GM12865 (cell line): ENCODE measurements around the gene HACD4.
A peak's percentile ranks its signal among the peaks of the same experiment; 100 is the strongest.
"Not testable (repeated sequence)": the region's sequence is repeated elsewhere in the genome, so short reads cannot be mapped to it uniquely, and the experiment has no call there.

Experiments used
- DNase-seq: peaks from one replicate; pipeline ENCODE4 v3.0.0; 2010; ENCODE audit warnings: low read depth
- H3K4me3 ChIP-seq: 2 replicates; pipeline ENCODE4 v1.5.1; 2011; ENCODE audit warnings: mild to moderate bottlenecking, low read depth, low read length, control low read depth
- TF ChIP-seq, protein P1 (sequence below): IDR thresholded peaks from 2 replicates; pipeline ENCODE4 v1.5.1; 2011; ENCODE audit warnings: low read length, control low read depth, low read depth, inconsistent platforms; ENCODE audit not compliant: insufficient read depth; ENCODE audit errors: missing control alignments

Gene HACD4

DNA sequence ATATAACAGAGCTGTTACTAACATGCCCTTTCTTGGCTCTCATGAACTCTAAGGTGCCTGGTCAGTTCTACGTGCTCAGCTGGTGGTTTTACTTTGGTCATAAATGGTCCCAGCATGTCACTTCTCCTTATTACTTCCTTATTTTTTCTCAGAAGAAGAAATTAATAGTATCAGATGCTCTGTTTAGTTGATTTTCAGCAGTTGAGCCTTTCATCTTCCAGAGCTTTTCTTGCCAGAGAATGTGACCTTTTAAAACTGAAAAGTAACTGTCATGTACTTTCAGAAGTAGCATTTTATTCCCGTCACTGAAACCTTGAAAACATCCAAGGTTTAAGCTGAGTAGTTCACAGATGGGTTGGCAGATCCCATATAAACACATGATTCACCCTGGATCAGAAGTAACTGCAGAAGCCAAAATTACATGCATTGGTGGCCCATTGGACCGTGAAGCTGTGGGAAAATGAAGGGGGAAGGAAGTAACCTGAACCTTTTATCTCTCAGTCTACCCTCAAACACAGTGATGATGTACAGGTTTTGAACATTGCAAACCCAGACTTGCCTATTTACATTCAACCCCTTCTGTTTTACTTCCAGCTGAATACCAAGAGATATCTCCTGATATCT lies 50.5 kb downstream of the HACD4 start:
- H3K4me3 ChIP-seq: no peak overlapping the region
- DNase-seq: peak; percentile 56
- TF ChIP-seq, protein P1, sequence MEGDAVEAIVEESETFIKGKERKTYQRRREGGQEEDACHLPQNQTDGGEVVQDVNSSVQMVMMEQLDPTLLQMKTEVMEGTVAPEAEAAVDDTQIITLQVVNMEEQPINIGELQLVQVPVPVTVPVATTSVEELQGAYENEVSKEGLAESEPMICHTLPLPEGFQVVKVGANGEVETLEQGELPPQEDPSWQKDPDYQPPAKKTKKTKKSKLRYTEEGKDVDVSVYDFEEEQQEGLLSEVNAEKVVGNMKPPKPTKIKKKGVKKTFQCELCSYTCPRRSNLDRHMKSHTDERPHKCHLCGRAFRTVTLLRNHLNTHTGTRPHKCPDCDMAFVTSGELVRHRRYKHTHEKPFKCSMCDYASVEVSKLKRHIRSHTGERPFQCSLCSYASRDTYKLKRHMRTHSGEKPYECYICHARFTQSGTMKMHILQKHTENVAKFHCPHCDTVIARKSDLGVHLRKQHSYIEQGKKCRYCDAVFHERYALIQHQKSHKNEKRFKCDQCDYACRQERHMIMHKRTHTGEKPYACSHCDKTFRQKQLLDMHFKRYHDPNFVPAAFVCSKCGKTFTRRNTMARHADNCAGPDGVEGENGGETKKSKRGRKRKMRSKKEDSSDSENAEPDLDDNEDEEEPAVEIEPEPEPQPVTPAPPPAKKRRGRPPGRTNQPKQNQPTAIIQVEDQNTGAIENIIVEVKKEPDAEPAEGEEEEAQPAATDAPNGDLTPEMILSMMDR: no peak

DNA sequence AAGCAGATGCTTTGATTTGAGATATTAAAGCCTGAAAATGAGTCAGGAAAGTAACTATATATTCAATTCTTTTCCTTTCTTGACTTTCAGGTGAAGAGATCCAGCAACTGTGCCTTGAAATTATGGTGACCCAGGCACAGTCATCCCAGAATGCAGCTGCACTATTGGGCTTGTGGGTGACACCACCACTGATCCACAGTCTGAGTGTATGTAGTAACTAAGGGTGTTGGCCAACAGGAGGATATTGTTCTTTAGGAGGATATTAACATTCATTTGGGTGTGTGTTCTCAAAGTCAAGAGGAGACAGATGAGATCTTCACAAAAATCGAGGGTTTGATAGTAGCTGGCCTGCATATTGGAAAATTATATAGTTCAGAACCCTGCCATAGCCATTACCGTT lies 53.2 kb downstream of the HACD4 start:
- H3K4me3 ChIP-seq: no peak overlapping the region
- DNase-seq: no peak
- TF ChIP-seq, protein P1: no peak

DNA sequence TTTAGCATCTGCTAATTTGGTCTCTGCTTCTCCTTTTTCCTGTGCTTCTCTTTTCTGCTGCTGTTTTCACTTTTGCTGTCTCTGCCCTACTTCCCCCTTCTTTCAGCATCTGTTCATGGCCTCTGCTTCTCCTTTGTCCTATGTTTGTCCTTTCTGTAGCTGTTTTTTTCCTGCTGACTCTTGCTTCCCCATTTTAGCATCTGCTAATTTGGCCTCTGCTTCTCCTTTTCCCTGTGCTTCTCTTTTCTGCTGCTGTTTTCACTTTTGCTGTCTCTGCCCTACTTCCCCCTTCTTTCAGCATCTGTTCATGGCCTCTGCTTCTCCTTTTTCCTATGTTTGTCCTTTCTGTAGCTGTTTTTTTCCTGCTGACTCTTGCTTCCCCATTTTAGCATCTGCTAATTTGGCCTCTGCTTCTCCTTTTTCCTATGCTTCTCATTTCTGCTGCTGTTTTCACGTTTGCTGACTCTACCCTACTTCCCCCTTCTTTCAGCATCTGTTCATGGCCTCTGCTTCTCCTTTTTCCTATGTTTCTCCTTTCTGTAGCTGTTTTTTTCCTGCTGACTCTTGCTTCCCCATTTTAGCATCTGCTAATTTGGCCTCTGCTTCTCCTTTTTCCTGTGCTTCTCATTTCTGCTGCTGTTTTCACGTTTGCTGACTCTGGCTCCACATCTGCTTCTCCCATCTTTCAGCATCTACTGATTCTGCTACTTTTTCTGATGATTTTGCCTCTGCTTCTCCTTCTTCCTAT lies 57.1 kb downstream of the HACD4 start:
- DNase-seq: not testable (repeated sequence)

DNA sequence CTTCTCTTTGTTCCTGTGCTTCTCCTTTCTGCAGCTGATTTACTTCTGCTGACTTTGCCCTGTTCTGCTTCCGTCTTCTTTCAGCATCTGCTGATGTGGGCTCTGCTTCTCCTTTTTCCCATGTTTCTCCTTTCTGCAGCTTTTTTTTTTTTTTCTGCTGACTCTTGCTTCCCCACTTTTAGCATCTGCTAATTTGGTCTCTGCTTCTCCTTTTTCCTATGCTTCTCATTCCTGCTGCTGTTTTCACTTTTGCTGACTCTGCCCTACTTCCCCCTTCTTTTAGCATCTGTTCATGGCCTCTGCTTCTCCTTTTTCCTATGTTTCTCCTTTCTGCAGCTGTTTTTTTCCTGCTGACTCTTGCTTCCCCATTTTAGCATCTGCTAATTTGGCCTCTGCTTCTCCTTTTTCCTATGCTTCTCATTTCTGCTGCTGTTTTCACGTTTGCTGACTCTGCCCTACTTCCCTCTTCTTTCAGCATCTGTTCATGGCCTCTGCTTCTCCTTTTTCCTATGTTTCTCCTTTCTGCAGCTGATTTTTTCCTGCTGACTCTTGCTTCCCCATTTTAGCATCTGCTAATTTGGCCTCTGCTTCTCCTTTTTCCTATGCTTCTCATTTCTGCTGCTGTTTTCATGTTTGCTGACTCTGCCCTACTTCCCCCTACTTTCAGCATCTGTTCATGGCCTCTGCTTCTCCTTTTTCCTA lies 58.0 kb downstream of the HACD4 start:
- not testable (repeated sequence) for H3K4me3 ChIP-seq, DNase-seq

More for the DNA sequence above, 57.1 kb downstream of the HACD4 start:
- H3K4me3 ChIP-seq: not testable (repeated sequence)

DNA sequence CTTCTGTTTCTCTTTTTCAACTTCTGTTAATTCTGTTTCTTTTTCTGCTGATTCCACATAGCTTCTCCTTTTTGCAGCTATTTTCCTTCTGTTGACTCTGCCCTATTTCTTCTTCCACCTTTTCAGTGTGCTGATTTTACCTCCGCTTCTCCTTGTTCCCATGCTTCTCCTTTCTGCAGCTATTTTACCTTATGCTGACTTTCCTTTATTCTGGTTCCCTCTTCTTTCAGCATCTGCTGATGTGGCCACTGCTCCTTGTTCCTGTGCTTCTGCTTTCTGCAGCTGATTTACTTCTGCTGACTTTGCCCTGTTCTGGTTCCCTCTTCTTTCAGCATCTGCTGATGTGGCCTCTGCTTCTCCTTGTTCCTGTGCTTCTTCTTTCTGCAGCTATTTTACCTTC lies 58.8 kb downstream of the HACD4 start:
- no peak for DNase-seq
- TF ChIP-seq, protein P1: no peak
- no peak overlapping the region for H3K4me3 ChIP-seq

DNA sequence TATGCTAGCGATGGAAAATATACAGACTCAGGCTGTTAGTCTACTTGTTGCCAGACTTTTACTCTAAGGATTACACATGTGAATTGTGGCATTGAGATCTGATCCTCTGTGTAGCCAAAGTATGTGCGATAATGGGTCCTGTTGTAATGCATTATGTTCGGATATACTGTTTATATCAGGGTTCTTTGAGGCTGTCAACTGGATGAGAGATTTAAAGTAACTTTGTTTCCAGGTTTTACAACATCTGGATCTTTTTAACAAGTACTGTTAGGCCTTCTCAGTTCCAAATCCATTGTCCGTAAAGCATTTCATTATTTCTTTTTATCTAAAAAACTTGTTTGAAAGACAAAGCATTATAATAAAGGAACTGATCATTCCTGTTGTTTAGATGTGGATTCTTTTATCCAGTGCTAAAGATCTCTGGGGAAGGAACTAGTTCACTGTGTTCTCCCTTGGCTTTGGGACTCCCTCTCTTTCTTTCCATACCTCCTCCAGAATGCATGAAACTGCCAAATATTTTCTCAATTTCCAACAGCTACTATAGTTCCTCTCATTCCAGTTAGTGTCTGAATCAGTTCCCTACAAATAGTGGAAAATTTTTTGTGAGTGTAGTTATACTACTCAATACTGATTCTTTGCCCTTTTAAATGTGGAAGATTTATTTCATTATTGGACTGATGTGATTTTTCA lies 68.8 kb downstream of the HACD4 start:
- no peak for DNase-seq
- no peak overlapping the region for H3K4me3 ChIP-seq
- TF ChIP-seq, protein P1: no peak

DNA sequence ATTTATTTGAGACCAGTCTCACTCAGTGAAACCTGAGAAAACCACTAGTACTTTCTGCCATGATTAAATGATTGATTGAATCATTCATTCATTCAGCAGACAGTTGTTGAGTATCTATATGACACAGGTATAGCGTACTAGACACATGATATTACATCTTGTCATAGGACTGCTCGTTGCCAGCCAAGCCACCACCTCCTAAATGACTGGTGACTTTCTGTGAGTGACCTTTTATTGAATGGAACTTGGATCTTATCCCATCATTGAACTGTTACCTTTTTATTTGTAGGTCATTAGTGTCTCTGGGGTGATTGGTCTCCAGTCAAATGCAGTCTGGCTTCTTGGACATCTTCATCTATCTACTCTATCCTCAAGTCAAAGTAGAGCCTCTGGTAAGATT lies 80.7 kb downstream of the HACD4 start:
- no peak overlapping the region for H3K4me3 ChIP-seq
- no peak for DNase-seq
- TF ChIP-seq, protein P1: no peak
